H1 (cell line): Measurements from ENCODE around the gene DGKI. TPM values are rescaled to one million over a fixed set of nuclear protein-coding genes. Genes with fewer than 3 reads are reported as not detected.

ENCODE experiments used
- ATF2 ChIP-seq: IDR thresholded peaks from 2 replicates; pipeline ENCODE4 v1.6.1; 2012; ENCODE audit warnings: low read length, inconsistent platforms
- NRF1 ChIP-seq: IDR thresholded peaks from 2 replicates; pipeline ENCODE4 v1.6.1; 2011; ENCODE audit warnings: mild to moderate bottlenecking, low read depth, low read length, improper control_type of control experiment
- POLR2A ChIP-seq, 2 experiments: IDR thresholded peaks; 1 replicate in 1 of 2; 2 replicates in 1 of 2; pipeline ENCODE4 v1.6.1; 2011; ENCODE audit warnings: low read depth in 2 of 2, low read length in 2 of 2, mild to moderate bottlenecking in 2 of 2; ENCODE audit errors: control extremely low read depth in 1 of 2
- RXRA ChIP-seq: IDR thresholded peaks from 2 replicates; pipeline ENCODE4 v1.6.1; 2011; ENCODE audit warnings: low read depth, mild to moderate bottlenecking, low read length, moderate library complexity; ENCODE audit not compliant: insufficient read depth
- polyA plus RNA-seq, 7 experiments: library from polyadenylated mRNA; depleted of rRNA in 3 of 7; stranded (reverse) in 5 of 7; unstranded in 2 of 7; fragments of >200 nt in 5 of 7; fragments of 200-250 nt in 2 of 7; gene quantifications; 1 replicate in 5 of 7; 2 replicates in 1 of 7; 4 replicates in 1 of 7; pipeline versions ENCODE4 v1.2.1 to v1.2.3, GENCODE V29; 2011 to 2013; ENCODE audit warnings: missing spikeins in 2 of 7, mixed read lengths in 2 of 7
- total RNA-seq: library from RNA; stranded (reverse); fragmentation: NEBNext Ultra II Directional; extraction: Animal tissue kit (Norgen Biotek cat#: 25700); gene quantifications from 2 replicates; pipeline ENCODE4 v1.2.1, GENCODE V29; 2021

The DGKI gene
- total and polyA plus RNA-seq, 2 of the 8 experiments (the other 6 are each of a cell fraction or from before 2014, with no cell fraction given), result 0.20 to 0.71 TPM

- TF ChIP-seq ATF2 (no peak), POLR2A (IDR thresholded peaks at IDR 0.05; ENCODE audit: control extremely low read depth in 1 of 2, low read depth in 2 of 2, low read length in 2 of 2) (no peak), NRF1 (no peak), RXRA (no peak)
- TF ChIP-seq, all 59 proteins: peak for 0
Measured at GRCh38 chr7:137886746-137887145, 40.0 kb upstream of the DGKI start (continued).
